Measurements from ENCODE around the gene TMEM184B.

The TMEM184B gene

GRCh38 chr22:38175206-38176118 lies 97.3 kb downstream of the TMEM184B start:
- Mint-ChIP-seq H3K27ac (peak overlapping the region; percentile 92), H3K4me3 (no peak overlapping the region), H3K27me3 (no peaks in the 10 kb centered on the region), H3K36me3 (ENCODE audit: low read depth) (peaks cover 4% of the 10 kb centered on the region), H3K4me1 (ENCODE audit: low read depth) (peaks cover 70% of the 10 kb centered on the region), H3K9me3 (no peaks in the 10 kb centered on the region)
- no peak for DNase-seq

GRCh38 chr22:38174626-38175025 lies 98.2 kb downstream of the TMEM184B start:
- Mint-ChIP-seq H3K36me3 (ENCODE audit: low read depth) (peaks cover 4% of the 10 kb centered on the region), H3K4me1 (ENCODE audit: low read depth) (peaks cover 62% of the 10 kb centered on the region), H3K27ac (peak overlapping the region; percentile 63), H3K9me3 (no peaks in the 10 kb centered on the region), H3K27me3 (no peaks in the 10 kb centered on the region), H3K4me3 (no peak overlapping the region)
- no peak for DNase-seq

- Mint-ChIP-seq H3K27ac (peak overlapping the region; percentile 79), H3K9me3 (no peaks in the 10 kb centered on the region), H3K4me1 (ENCODE audit: low read depth) (peaks cover 53% of the 10 kb centered on the region), H3K4me3 (no peak overlapping the region), H3K27me3 (no peaks in the 10 kb centered on the region), H3K36me3 (ENCODE audit: low read depth) (peaks cover 6% of the 10 kb centered on the region)
- no peak for DNase-seq
These were observed 99.2 kb downstream of the TMEM184B start for GRCh38 chr22:38173641-38173906.

- peaks cover 51% of the 10 kb centered on the region for H3K4me1 Mint-ChIP-seq (ENCODE audit: low read depth)
- DNase-seq = peak; percentile 40
- H3K36me3 Mint-ChIP-seq (ENCODE audit: low read depth) = peaks cover 9% of the 10 kb centered on the region
- H3K27me3 Mint-ChIP-seq = no peaks in the 10 kb centered on the region
- H3K4me3 Mint-ChIP-seq = no peak overlapping the region
- peak overlapping the region; percentile 79 for H3K27ac Mint-ChIP-seq
- H3K9me3 Mint-ChIP-seq = no peaks in the 10 kb centered on the region
These were observed 99.8 kb downstream of the TMEM184B start for GRCh38 chr22:38172832-38173640.

- H3K27me3 Mint-ChIP-seq = no peaks in the 10 kb centered on the region
- H3K9me3 Mint-ChIP-seq = no peaks in the 10 kb centered on the region
These were observed 100.6 kb downstream of the TMEM184B start for GRCh38 chr22:38171927-38172831.

GRCh38 chr22:38170469-38170868 lies 102.3 kb downstream of the TMEM184B start:
- peaks cover 27% of the 10 kb centered on the region for H3K36me3 Mint-ChIP-seq (ENCODE audit: low read depth)
- no peak for DNase-seq
- no peak overlapping the region for H3K27ac Mint-ChIP-seq
- no peak overlapping the region for H3K4me3 Mint-ChIP-seq
- peaks cover 27% of the 10 kb centered on the region for H3K4me1 Mint-ChIP-seq (ENCODE audit: low read depth)
- no peaks in the 10 kb centered on the region for H3K9me3 Mint-ChIP-seq
- H3K27me3 Mint-ChIP-seq = no peaks in the 10 kb centered on the region

More at GRCh38 chr22:38171927-38172831, 100.6 kb downstream of the TMEM184B start:
- Mint-ChIP-seq H3K4me3 (no peak overlapping the region), H3K27ac (peak overlapping the region; percentile 79), H3K36me3 (ENCODE audit: low read depth) (peaks cover 16% of the 10 kb centered on the region), H3K4me1 (ENCODE audit: low read depth) (peaks cover 44% of the 10 kb centered on the region)
- no peak for DNase-seq

All from activated T-cell treated with anti-CD3 and anti-CD28 coated beads, Interleukin-2, amount 50 U/mL, for 24 hours (primary cell).